ENCODE measurements around the gene RUNX1. TPM values are rescaled to one million over a fixed set of nuclear protein-coding genes. Genes with fewer than 3 reads are reported as not detected.

The RUNX1 gene
- total and polyA plus RNA-seq, 2 donors (not counting 1 experiment from before 2014, with no cell fraction given) = 26.3 to 73.0 TPM

DNA sequence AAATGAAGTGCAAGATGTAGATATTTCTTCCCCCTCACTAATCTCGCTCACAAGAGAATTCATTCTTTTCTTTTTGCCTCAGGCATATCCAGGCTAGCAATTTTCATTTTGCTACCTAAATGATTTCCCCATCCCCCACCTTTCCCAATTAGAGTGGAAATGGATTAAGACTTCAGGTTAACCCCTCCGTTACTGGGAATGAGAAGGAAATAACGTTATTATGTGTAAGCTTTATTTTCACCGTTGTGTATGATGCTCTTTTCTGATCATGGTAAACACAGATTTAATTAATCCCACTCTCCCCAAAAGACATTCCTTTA, 143.9 kb downstream of the RUNX1 start:
- H3K4me2 ChIP-seq (replicated peaks; ENCODE audit: low read depth, low read length, poor library complexity, severe bottlenecking) = no peak overlapping the region
- no peak for DNase-seq
- H3K27me3 Mint-ChIP-seq = no peaks in the 10 kb centered on the region
- no peak overlapping the region for H2AFZ ChIP-seq (ENCODE audit: insufficient read depth, low read depth, low read length, poor library complexity, severe bottlenecking)
- no peaks in the 10 kb centered on the region for H3K36me3 ChIP-seq (replicated peaks in 1 of 2; ENCODE audit: control extremely low read depth in 1 of 2, control insufficient read depth in 1 of 2, extremely low read depth in 1 of 2, insufficient read depth in 2 of 2, low read length in 1 of 2)
- no CpG with 5 or more reads among the region's 4 CpGs for WGBS (ENCODE audit: insufficient coverage)
- H3K9me3 ChIP-seq (ENCODE audit: control extremely low read depth in 1 of 3, control insufficient read depth in 2 of 3, insufficient read depth in 1 of 3, low read length in 2 of 3) = no peaks in the 10 kb centered on the region
- peaks cover 72% of the 10 kb centered on the region for H3K79me2 ChIP-seq (ENCODE audit: control insufficient read depth, insufficient read depth, low read length)
- TF ChIP-seq EZH2 (IDR thresholded peaks at IDR 0.05; ENCODE audit: borderline replicate concordance, insufficient read depth, low read depth, low read length, poor library complexity, severe bottlenecking) = no peak
- TF ChIP-seq, protein P1, sequence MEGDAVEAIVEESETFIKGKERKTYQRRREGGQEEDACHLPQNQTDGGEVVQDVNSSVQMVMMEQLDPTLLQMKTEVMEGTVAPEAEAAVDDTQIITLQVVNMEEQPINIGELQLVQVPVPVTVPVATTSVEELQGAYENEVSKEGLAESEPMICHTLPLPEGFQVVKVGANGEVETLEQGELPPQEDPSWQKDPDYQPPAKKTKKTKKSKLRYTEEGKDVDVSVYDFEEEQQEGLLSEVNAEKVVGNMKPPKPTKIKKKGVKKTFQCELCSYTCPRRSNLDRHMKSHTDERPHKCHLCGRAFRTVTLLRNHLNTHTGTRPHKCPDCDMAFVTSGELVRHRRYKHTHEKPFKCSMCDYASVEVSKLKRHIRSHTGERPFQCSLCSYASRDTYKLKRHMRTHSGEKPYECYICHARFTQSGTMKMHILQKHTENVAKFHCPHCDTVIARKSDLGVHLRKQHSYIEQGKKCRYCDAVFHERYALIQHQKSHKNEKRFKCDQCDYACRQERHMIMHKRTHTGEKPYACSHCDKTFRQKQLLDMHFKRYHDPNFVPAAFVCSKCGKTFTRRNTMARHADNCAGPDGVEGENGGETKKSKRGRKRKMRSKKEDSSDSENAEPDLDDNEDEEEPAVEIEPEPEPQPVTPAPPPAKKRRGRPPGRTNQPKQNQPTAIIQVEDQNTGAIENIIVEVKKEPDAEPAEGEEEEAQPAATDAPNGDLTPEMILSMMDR (IDR thresholded peaks at IDR 0.05) = no peak
- no peak overlapping the region for H3K4me3 ChIP-seq (ENCODE audit: control extremely low read depth in 1 of 5, extremely low read depth in 1 of 5, insufficient read depth in 1 of 5, low read depth in 2 of 5, low read length in 4 of 5)
- ChIA-PET POLR2A (interaction anchor here (0.5 kb wide), 1 partner anchor 144 kb away, joined by 3 read pairs; no protein-coding TSS in a partner anchor), CTCF (interaction anchor here (1.6 kb wide), 1 partner anchor 15 kb away, joined by 9 read pairs; no protein-coding TSS in a partner anchor)
- peaks cover 72% of the 10 kb centered on the region for H4K20me1 ChIP-seq (ENCODE audit: control insufficient read depth, insufficient read depth, low read length, poor library complexity, severe bottlenecking)
- no peak overlapping the region for H3K27ac Mint-ChIP-seq
- H3K27ac ChIP-seq (ENCODE audit: low read length in 2 of 2) = no peak overlapping the region
- H3K27me3 ChIP-seq (replicated peaks in 1 of 4; ENCODE audit: control extremely low read depth in 1 of 4, control insufficient read depth in 3 of 4, insufficient read depth in 4 of 4, low read length in 3 of 4) = no peaks in the 10 kb centered on the region
- H3K4me1 Mint-ChIP-seq = peaks cover 31% of the 10 kb centered on the region
- no peak overlapping the region for H3K4me3 Mint-ChIP-seq
- peaks cover 20 to 22% of the 10 kb centered on the region in 2 donors for H3K4me1 ChIP-seq (ENCODE audit: control insufficient read depth in 2 of 2, insufficient read depth in 2 of 2, low read length in 2 of 2)
- intact Hi-C loops (cut with micrococcal nuclease) = no loop called here
- no peak for ATAC-seq (ENCODE audit: low read depth)
- no peak overlapping the region for H3K9ac ChIP-seq (ENCODE audit: low read length)
- no peaks in the 10 kb centered on the region for H3K9me3 Mint-ChIP-seq (ENCODE audit: insufficient read depth)

DNA sequence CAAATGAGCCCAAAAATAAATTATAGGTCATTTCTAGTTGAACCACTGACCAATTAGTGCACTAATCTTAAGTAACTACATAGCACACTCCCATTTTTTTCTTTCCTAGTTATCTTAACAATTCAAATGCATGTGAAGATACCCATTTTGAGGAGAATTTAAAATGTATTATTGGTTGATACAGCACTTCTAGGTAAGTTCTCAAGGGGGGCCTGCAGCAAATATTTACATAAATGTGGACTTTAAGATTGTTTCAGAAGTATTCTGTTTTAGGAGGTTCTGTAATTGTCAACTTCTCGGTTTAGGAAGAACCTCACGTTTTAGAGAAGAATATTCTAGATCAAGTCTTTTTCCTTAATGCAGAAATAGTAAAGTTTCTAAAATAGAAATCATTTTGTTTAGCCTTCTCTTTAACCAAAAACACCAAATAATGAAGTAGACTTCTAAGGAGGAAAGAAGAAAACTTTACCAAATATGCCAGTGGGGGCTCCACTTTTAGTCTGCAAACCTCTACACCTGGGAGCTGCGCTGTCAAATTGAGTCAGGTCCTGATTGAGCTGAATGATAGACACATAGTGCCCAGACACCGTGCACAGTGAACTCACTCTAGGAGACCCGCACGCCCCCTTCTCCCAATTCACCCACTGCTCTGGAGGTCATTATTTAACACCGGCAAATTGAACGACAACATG, 144.4 kb downstream of the RUNX1 start:
- H3K4me1 ChIP-seq (ENCODE audit: control insufficient read depth in 2 of 2, insufficient read depth in 2 of 2, low read length in 2 of 2) = peaks cover 15 to 17% of the 10 kb centered on the region in 2 donors
- Mint-ChIP-seq H3K27me3 (no peaks in the 10 kb centered on the region), H3K4me3 (no peak overlapping the region), H3K9me3 (ENCODE audit: insufficient read depth) (no peaks in the 10 kb centered on the region), H3K4me1 (peaks cover 26% of the 10 kb centered on the region), H3K27ac (no peak overlapping the region)
- ChIA-PET POLR2A (interaction anchor here (0.5 kb wide), 1 partner anchor 145 kb away, joined by 3 read pairs; no protein-coding TSS in a partner anchor), CTCF (no interaction called here)
- H3K27me3 ChIP-seq (replicated peaks in 1 of 4; ENCODE audit: control extremely low read depth in 1 of 4, control insufficient read depth in 3 of 4, insufficient read depth in 4 of 4, low read length in 3 of 4) = no peaks in the 10 kb centered on the region
- no peak overlapping the region for H3K27ac ChIP-seq (ENCODE audit: low read length in 2 of 2)
- H2AFZ ChIP-seq (ENCODE audit: insufficient read depth, low read depth, low read length, poor library complexity, severe bottlenecking) = no peak overlapping the region
- DNase-seq (no peak), ATAC-seq (ENCODE audit: low read depth) (no peak)
- intact Hi-C loops (cut with micrococcal nuclease) = no loop called here
- H3K36me3 ChIP-seq (replicated peaks in 1 of 2; ENCODE audit: control extremely low read depth in 1 of 2, control insufficient read depth in 1 of 2, extremely low read depth in 1 of 2, insufficient read depth in 2 of 2, low read length in 1 of 2) = no peaks in the 10 kb centered on the region
- no peak overlapping the region for H3K9ac ChIP-seq (ENCODE audit: low read length)
- TF ChIP-seq, protein P1 (IDR thresholded peaks at IDR 0.05) = no peak
- TF ChIP-seq EZH2 (IDR thresholded peaks at IDR 0.05; ENCODE audit: borderline replicate concordance, insufficient read depth, low read depth, low read length, poor library complexity, severe bottlenecking) = no peak
- H3K4me3 ChIP-seq (ENCODE audit: control extremely low read depth in 1 of 5, extremely low read depth in 1 of 5, insufficient read depth in 1 of 5, low read depth in 2 of 5, low read length in 4 of 5) = no peak overlapping the region
- peaks cover 72% of the 10 kb centered on the region for H4K20me1 ChIP-seq (ENCODE audit: control insufficient read depth, insufficient read depth, low read length, poor library complexity, severe bottlenecking)
- WGBS (ENCODE audit: insufficient coverage) = 100% methylated on average over 3 of the region's 8 CpGs
- peaks cover 68% of the 10 kb centered on the region for H3K79me2 ChIP-seq (ENCODE audit: control insufficient read depth, insufficient read depth, low read length)
- no peaks in the 10 kb centered on the region for H3K9me3 ChIP-seq (ENCODE audit: control extremely low read depth in 1 of 3, control insufficient read depth in 2 of 3, insufficient read depth in 1 of 3, low read length in 2 of 3)
- H3K4me2 ChIP-seq (replicated peaks; ENCODE audit: low read depth, low read length, poor library complexity, severe bottlenecking) = no peak overlapping the region

Measured in B cell (primary cell).